HG02938 (cell line): ENCODE results near the gene RPS5.
"Not testable (repeated sequence)": the region's sequence is repeated elsewhere in the genome, so short reads cannot be mapped to it uniquely, and the experiment has no call there.

Source experiments
- ATAC-seq: cut with Tn5 transposase; IDR thresholded peaks from one replicate; pipeline ENCODE4 v1.9.1; 2021; ENCODE audit warnings: mild to moderate bottlenecking, moderate library complexity; ENCODE audit not compliant: unreplicated experiment

Gene RPS5

GRCh38 chr19:58386576-58387337, at the start of gene RPS5:
RPS5 (plus strand) TSS chr19:58387269; CDS start chr19:58388138, 869 bp downstream.
- ATAC-seq = peak; percentile 85

GRCh38 chr19:58338336-58338735, 48.7 kb upstream of the RPS5 start:
- no peak for ATAC-seq

DNA sequence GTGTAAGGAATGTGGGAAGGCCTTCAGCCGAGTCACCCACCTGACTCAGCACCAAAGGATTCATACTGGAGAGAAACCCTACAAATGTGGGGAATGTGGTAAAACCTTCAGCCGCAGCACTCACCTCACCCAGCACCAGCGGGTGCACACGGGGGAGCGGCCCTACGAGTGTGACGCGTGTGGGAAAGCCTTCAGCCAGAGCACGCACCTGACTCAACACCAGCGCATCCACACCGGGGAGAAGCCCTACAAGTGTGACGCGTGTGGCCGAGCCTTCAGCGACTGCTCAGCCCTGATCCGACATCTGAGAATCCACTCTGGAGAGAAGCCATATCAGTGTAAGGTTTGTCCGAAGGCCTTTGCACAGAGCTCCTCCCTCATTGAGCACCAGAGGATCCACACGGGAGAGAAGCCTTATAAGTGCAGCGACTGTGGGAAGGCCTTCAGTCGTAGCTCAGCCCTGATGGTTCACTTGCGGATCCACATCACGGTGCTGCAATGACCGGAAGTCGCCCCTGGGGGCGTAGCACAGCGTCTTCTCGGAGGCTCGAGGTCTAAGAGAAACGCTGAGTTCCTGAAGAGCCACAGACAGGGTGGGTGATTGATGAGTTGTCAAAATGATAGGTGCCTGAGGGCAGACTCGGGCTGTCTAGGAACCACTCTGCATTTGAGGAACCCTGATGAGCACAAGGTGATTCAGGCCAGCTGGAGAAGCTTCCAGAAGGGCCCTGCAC, 48.1 kb upstream of the RPS5 start:
- ATAC-seq = no peak

- no peak for ATAC-seq
These were observed 41.5 kb upstream of the RPS5 start for GRCh38 chr19:58345558-58345957.

DNA sequence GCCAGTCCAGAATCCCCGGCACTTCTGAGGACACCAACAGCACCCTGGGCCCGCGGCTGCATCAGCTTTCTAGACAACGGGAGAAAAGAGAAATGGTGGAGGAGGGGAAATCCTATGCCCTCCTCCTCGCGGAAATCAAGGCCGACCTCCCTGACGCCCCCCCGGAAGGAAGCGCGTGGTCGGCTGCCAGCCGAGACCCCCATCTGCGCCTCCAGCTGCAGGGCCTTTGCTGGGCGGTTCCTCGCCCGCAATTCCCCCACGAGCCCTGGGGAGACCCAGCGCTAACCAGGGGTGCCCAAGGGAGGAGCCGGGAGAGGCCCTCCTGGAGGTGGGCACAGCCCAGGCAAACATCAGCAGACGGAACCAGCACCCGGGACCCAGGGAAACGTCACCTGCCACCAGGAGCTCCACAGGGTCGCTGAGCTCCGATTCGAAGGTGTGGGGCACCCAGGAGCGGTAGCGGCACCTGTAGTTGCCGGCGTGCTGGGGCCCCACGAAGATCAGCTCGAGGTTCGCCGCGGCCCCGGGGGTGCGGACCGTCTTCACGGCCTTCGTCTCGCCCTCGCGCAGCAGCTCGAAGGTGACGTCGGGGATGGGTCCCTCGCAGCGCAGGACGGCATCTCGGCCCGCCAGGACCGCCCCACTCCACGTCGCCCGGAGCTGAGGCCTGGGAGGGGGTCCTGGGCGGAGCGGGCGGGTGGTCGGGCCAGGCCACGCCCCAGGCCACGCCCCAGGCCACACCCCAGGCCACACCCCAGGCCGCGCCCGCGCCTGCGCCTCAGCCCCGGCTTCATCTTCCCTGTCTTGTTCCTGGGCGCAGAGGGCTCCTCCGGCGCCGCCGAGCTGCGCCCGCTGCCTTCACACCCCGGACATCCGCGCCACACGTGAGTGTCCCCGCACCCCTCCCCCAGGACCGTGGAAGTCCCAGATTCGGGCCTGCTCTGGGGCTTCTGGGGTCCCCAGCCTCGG, 39.8 kb upstream of the RPS5 start:
- ATAC-seq = peak; percentile 67

- not testable (repeated sequence) for ATAC-seq
These were observed 39.0 kb upstream of the RPS5 start for GRCh38 chr19:58348080-58348479.

GRCh38 chr19:58349590-58349989, 37.5 kb upstream of the RPS5 start:
- ATAC-seq = no peak

DNA sequence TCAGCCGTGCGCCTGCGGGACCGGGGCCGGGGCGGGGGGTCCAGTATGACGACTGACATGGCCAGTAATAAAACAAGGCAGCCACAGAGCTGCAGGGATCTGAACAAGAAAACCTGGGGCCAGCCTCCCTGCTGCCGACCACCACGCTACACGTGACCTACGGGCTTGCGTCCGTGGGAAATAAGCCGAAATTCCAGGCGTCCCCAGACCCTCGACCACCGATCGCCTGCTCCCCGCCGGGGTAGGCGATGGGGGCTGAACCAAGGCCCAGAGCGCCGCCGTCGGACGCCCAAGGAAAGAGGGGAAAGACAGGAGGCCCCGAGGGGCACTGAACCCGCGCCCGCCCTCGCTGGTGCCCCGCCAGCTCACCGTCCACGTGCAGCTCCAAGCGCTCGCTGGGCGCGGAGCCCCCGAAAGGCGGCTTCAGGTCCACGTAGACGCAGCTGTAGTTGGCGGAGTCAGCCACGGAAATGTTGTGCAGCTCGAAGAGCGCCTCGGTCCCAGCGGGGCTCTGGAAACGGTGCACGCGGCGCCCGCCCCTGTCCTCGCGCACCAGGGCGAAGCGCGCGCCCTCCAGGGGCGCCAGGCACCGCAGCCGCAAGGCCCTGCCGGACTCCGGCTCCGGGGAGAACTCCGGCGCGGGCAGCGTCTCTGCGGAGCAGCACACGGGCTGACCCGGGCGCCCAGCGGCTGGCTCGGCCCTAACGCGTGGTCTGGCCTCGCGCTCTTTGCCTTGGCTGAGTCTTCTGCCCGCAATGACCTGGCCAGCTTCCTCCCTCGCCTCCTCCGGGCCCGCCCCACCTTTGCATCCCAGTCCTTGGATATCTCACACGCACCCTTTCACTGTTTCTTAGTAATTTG, 36.8 kb upstream of the RPS5 start:
- ATAC-seq = no peak

DNA sequence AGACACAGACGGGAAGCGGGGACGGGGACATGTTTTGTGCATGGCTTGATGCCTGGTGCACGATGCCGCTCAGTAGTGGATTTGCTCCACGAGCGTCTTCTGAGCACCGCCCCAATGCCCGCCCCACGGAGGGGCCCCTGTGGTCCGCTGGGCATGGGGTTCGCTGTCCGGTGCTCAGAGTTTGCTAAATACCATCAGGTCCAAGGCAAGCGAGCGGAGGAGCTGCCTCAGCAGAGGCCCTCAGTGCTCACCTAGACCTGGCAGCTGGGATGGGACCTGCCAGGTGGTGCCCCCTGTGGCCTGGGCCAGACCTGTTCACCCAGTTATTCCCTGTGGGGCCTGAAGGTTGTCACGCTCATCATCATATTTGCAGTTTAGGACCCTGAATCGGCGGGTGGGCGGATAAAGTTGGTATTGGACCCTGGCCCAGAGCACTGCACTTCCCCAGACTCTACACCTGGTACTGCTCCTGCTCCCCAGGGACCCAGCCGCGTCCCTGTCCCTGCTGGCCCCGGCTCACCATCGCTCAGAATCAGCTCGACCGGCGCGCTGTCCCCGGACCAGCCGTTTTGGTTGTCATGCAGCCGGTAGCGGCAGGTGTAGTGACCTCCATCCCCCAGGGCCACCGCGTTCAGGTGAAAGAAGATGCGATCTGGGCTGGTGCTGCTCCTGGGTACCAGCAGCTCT, 36.1 kb upstream of the RPS5 start:
- ATAC-seq = no peak

- no peak for ATAC-seq
These were observed 35.6 kb upstream of the RPS5 start for GRCh38 chr19:58351558-58351878.

GRCh38 chr19:58351990-58352755, 34.9 kb upstream of the RPS5 start:
- ATAC-seq = no peak

- no peak for ATAC-seq
These were observed 34.1 kb upstream of the RPS5 start, which contains the start of gene A1BG for GRCh38 chr19:58352760-58353671. A1BG (minus strand) TSS chr19:58353492; CDS start chr19:58353437, 55 bp downstream.

- no peak for ATAC-seq
These were observed 33.2 kb upstream of the RPS5 start for GRCh38 chr19:58353717-58354477.

GRCh38 chr19:58354478-58355030, 32.5 kb upstream of the RPS5 start:
- no peak for ATAC-seq

DNA sequence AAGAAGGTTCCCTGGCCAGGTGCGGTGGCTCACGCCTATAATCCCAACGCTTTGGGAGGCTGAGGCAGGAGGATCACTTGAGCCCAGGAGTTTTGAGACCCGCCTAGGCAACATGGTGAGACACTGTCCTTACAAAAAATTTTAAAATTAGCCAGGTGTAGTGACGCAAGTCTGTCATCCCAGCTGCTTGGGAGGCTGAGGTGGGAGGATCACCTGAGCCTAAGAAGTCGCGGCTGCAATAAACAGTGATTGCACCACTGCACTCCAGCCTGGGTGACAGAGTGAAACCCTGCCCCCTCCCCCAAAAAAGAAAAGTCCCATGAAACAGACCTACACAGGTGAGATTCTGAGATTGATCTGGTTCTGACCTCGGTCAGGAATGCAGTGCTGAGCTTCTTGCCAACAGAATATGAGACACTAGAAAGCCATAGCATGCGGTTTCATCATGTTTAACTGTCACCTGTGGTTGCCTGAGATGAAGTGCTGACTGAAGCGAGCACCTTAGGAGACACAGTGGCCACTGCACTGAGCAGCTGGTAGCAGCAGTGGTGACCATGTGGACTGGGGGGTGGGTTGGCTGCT, 31.8 kb upstream of the RPS5 start:
- ATAC-seq = no peak
